Endothelial cell of umbilical vein (primary cell): ENCODE data around the gene LIPA. TPM values are rescaled to one million over a fixed set of nuclear protein-coding genes. Genes with fewer than 3 reads are reported as not detected.

ENCODE experiments used
- BruUV-seq: library from RNA; stranded (reverse); fragments of 400-500 nt; replicated peaks from 2 replicates; lab custom pipeline; 2021; lab: Mats Ljungman, UMichigan
- CTCF ChIA-PET: fragments of 300-600, 350-600 bp; sonication (Branson Sonifier 250); formaldehyde crosslinking; loops from one replicate; lab custom pipeline; 2021; ENCODE audit warnings: antibody characterized with exemption, inconsistent platforms; lab: Charles Lee
- POLR2A ChIA-PET: fragments of 300-600, 350-600 bp; sonication (Branson Sonifier 250); formaldehyde crosslinking; loops from one replicate; lab custom pipeline; 2021; ENCODE audit warnings: antibody characterized with exemption, inconsistent platforms; lab: Charles Lee
- DNase-seq: peaks from one replicate; pipeline ENCODE4 v3.0.0-alpha.2; 2011; ENCODE audit warnings: low read depth, low spot score
- FAIRE-seq: peaks from 2 replicates; lab custom pipeline; 2011; peaks lifted over from hg19 to GRCh38; lab: Jason Lieb, UNC
- H2AFZ ChIP-seq: 2 replicates; pipeline ENCODE4 v1.6.0; 2012; ENCODE audit warnings: low read depth, low read length, control low read depth, inconsistent platforms
- H3K27ac ChIP-seq: 2 replicates; pipeline ENCODE4 v1.5.1; 2011; ENCODE audit warnings: low read depth, mild to moderate bottlenecking, control low read depth, low read length, moderate library complexity; ENCODE audit not compliant: insufficient read depth
- H3K27me3 ChIP-seq, 2 experiments: 2 replicates each; pipeline versions ENCODE4 v1.6.0 to v1.6.1; 2011; ENCODE audit warnings: low read length in 2 of 2, mixed read lengths in 1 of 2; ENCODE audit not compliant: control insufficient read depth in 2 of 2, insufficient read depth in 2 of 2
- H3K36me3 ChIP-seq, 2 experiments: 2 replicates in 1 of 2; 3 replicates in 1 of 2; pipeline ENCODE4 v1.5.1; 2011; ENCODE audit warnings: low read length in 2 of 2, mild to moderate bottlenecking in 1 of 2, moderate library complexity in 1 of 2; ENCODE audit not compliant: control insufficient read depth in 2 of 2, insufficient read depth in 2 of 2; ENCODE audit errors: extremely low read depth in 1 of 2
- H3K4me1 ChIP-seq: 3 replicates; pipeline ENCODE4 v1.5.1; 2011; ENCODE audit warnings: mild to moderate bottlenecking, low read length; ENCODE audit not compliant: control insufficient read depth, insufficient read depth; ENCODE audit errors: extremely low read depth
- H3K4me2 ChIP-seq: 2 replicates; pipeline ENCODE4 v1.6.1; 2011; ENCODE audit warnings: low read length, control low read depth, mixed read lengths; ENCODE audit not compliant: insufficient read depth
- H3K4me3 ChIP-seq, 3 experiments: fragments of 200-600 bp in 1 of 3; sonication (generic), shearing (Covaris generic) in 1 of 3; replicated peaks in 1 of 3; 2 replicates each; pipeline ENCODE4 v1.5.1; 2011 to 2016; ENCODE audit warnings: control low read depth in 3 of 3, low read length in 3 of 3, mild to moderate bottlenecking in 2 of 3, inconsistent platforms in 1 of 3, low read depth in 1 of 3, moderate library complexity in 1 of 3; ENCODE audit not compliant: insufficient read depth in 1 of 3
- H3K79me2 ChIP-seq: 2 replicates; pipeline ENCODE4 v1.6.0; 2012; ENCODE audit warnings: low read length, inconsistent platforms; ENCODE audit not compliant: control insufficient read depth, insufficient read depth
- H3K9ac ChIP-seq: replicated peaks from 2 replicates; pipeline ENCODE3; 2011; ENCODE audit warnings: low read length, control low read depth; ENCODE audit not compliant: insufficient read depth; ENCODE audit errors: extremely low read depth
- H3K9me1 ChIP-seq: replicated peaks from 3 replicates; pipeline ENCODE4 v1.6.0; 2011; ENCODE audit warnings: mild to moderate bottlenecking, low read length; ENCODE audit not compliant: control insufficient read depth, insufficient read depth; ENCODE audit errors: extremely low read depth
- H3K9me3 ChIP-seq: replicated peaks from 2 replicates; pipeline ENCODE4 v1.5.1; 2012; ENCODE audit warnings: low read length, inconsistent platforms; ENCODE audit not compliant: control insufficient read depth, insufficient read depth
- H4K20me1 ChIP-seq: replicated peaks from 2 replicates; pipeline ENCODE3; 2011; ENCODE audit warnings: mild to moderate bottlenecking, low read length; ENCODE audit not compliant: control insufficient read depth, insufficient read depth; ENCODE audit errors: extremely low read depth
- EZH2 ChIP-seq: IDR thresholded peaks from 2 replicates; pipeline ENCODE4 v1.6.1; 2012; ENCODE audit warnings: borderline replicate concordance, low read depth, mild to moderate bottlenecking, moderate library complexity, low read length, inconsistent platforms; ENCODE audit not compliant: severe bottlenecking
- FOS ChIP-seq: IDR thresholded peaks from 2 replicates; pipeline ENCODE4 v1.6.1; 2011; ENCODE audit warnings: mild to moderate bottlenecking, low read length, moderate library complexity, borderline replicate concordance; ENCODE audit not compliant: insufficient read depth
- GATA2 ChIP-seq: IDR thresholded peaks from 2 replicates; pipeline ENCODE4 v1.7.0; 2011; ENCODE audit warnings: low read depth, mild to moderate bottlenecking, moderate library complexity, mixed read lengths, low read length; ENCODE audit not compliant: insufficient read length, insufficient read depth
- JUN ChIP-seq: IDR thresholded peaks from 2 replicates; pipeline ENCODE4 v1.6.1; 2011; ENCODE audit warnings: borderline replicate concordance, low read depth; ENCODE audit not compliant: insufficient read length, insufficient read depth
- MAX ChIP-seq: IDR thresholded peaks from 2 replicates; pipeline ENCODE4 v1.6.1; 2011; ENCODE audit not compliant: insufficient read depth, insufficient read length
- MYC ChIP-seq: IDR thresholded peaks from one replicate; pipeline ENCODE4 v1.6.1; 2011; ENCODE audit warnings: mild to moderate bottlenecking, low read depth, low read length
- POLR2A ChIP-seq: IDR thresholded peaks from 2 replicates; pipeline ENCODE4 v1.6.1; 2012; ENCODE audit warnings: low read depth, mild to moderate bottlenecking, control low read depth, low read length
- POLR2AphosphoS5 ChIP-seq: IDR thresholded peaks from 2 replicates; pipeline ENCODE4 v1.6.1; 2012; ENCODE audit warnings: low read depth, mild to moderate bottlenecking, control low read depth, low read length, moderate library complexity; ENCODE audit not compliant: insufficient read depth
- dilution Hi-C: fragments of 300-500 bp; cut with MboI; formaldehyde crosslinking; loops from one replicate; pipeline ENCODE4 v1.15.0; 2019; ENCODE audit warnings: low sequenced_read_pairs; ENCODE audit not compliant: extremely low pct_ligation_motif_present
- intact Hi-C: fragments of 100-400 bp; cut with micrococcal nuclease; formaldehyde crosslinking; loops from one replicate; pipeline ENCODE4 v1.10.0; 2022
- polyA plus RNA-seq, 4 experiments: library from polyadenylated mRNA; depleted of rRNA in 3 of 4; stranded (reverse) in 3 of 4; unstranded in 1 of 4; fragments of >200 nt; gene quantifications; 2 replicates each; pipeline versions ENCODE4 v1.2.1 to v1.2.3, GENCODE V29; 2011 to 2012; ENCODE audit warnings: missing spikeins in 1 of 4
- total RNA-seq: library from RNA; stranded (reverse); gene quantifications from 2 replicates; pipeline ENCODE4 v1.2.3, GENCODE V29; 2021
- TF ChIP-seq, protein P1 (sequence below), 2 donors: IDR thresholded peaks; 1 replicate in 1 of 2; 2 replicates in 1 of 2; pipeline ENCODE4 v1.5.1; 2011; ENCODE audit warnings: low read length in 2 of 2, mild to moderate bottlenecking in 2 of 2, moderate library complexity in 2 of 2, control low read depth in 1 of 2, inconsistent platforms in 1 of 2, low read depth in 1 of 2; ENCODE audit not compliant: insufficient read depth in 1 of 2; ENCODE audit errors: extremely low read depth in 1 of 2

The LIPA gene
- total and polyA plus RNA-seq, 2 donors (not counting 3 experiments of a cell fraction or from before 2014, with no cell fraction given), result 24.0 to 41.1 TPM

GRCh38 chr10:89164920-89165319 lies 86.7 kb downstream of the LIPA start:
- Histone ChIP-seq H3K27ac (no peak overlapping the region), H3K9ac (no peak overlapping the region), H3K9me1 (no peaks in the 10 kb centered on the region), H3K4me1 (no peaks in the 10 kb centered on the region), H2AFZ (no peak overlapping the region), H3K27me3 (no peaks in the 10 kb centered on the region), H3K36me3 (no peaks in the 10 kb centered on the region), H3K4me3 (no peak overlapping the region), H3K9me3 (no peaks in the 10 kb centered on the region), H3K79me2 (no peaks in the 10 kb centered on the region), H4K20me1 (no peaks in the 10 kb centered on the region), H3K4me2 (no peak overlapping the region)
- dilution Hi-C loops (no loop called here), intact Hi-C loops (no loop called here)
- ChIA-PET CTCF (no interaction called here), POLR2A (no interaction called here)
- no peak for TF ChIP-seq MYC
- TF ChIP-seq POLR2AphosphoS5, result no peak
- no peak for TF ChIP-seq GATA2
- TF ChIP-seq JUN, result no peak
- no peak for TF ChIP-seq EZH2
- TF ChIP-seq, protein P1, sequence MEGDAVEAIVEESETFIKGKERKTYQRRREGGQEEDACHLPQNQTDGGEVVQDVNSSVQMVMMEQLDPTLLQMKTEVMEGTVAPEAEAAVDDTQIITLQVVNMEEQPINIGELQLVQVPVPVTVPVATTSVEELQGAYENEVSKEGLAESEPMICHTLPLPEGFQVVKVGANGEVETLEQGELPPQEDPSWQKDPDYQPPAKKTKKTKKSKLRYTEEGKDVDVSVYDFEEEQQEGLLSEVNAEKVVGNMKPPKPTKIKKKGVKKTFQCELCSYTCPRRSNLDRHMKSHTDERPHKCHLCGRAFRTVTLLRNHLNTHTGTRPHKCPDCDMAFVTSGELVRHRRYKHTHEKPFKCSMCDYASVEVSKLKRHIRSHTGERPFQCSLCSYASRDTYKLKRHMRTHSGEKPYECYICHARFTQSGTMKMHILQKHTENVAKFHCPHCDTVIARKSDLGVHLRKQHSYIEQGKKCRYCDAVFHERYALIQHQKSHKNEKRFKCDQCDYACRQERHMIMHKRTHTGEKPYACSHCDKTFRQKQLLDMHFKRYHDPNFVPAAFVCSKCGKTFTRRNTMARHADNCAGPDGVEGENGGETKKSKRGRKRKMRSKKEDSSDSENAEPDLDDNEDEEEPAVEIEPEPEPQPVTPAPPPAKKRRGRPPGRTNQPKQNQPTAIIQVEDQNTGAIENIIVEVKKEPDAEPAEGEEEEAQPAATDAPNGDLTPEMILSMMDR (IDR thresholded peaks at IDR 0.05; ENCODE audit: extremely low read depth in 1 of 2, insufficient read depth in 1 of 2, low read depth in 1 of 2, low read length in 2 of 2), result no peak
- no peak for TF ChIP-seq POLR2A
- TF ChIP-seq FOS, result no peak
- TF ChIP-seq MAX, result no peak
- no TSS peak for BruUV-seq
- no peak for DNase-seq
- FAIRE-seq, result no peak
